Fibroblast of mammary gland (primary cell): Measurements from ENCODE around the gene NCOR1.
A peak's percentile ranks its signal among the peaks of the same experiment; 100 is the strongest.
"Not testable (repeated sequence)": the region's sequence is repeated elsewhere in the genome, so short reads cannot be mapped to it uniquely, and the experiment has no call there.

Experiments
- DNase-seq: peaks from one replicate; pipeline ENCODE4 v3.0.0-alpha.2; 2010; ENCODE audit warnings: low read depth
- H3K4me3 ChIP-seq: 2 replicates; pipeline ENCODE4 v1.5.1; 2011; ENCODE audit warnings: low read depth, mild to moderate bottlenecking, low read length, moderate library complexity; ENCODE audit not compliant: control insufficient read depth
- TF ChIP-seq, protein P1 (sequence below): conservative IDR thresholded peaks from 2 replicates; pipeline ENCODE4 v1.5.1; 2011; ENCODE audit warnings: low read depth, low read length, inconsistent platforms; ENCODE audit not compliant: control insufficient read depth, insufficient read depth

The NCOR1 gene

DNA sequence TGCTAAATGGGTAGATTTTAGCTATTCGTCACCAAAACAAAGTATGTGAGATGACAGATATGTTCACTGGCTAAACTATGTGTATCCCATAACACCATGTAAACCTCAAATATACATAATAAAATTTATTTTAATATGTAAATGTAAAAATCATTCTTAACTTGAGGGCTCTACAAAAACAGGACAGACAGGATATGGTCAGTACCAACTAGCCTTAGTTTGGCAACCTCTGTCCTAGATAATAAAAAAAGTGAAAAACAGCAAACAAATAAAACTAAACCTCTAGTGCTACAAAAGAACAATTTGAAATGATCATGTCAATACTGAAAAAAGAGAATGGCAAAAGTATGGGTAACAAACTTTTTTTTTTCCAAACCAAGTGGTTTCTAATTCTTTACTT is 33.8 kb downstream of the NCOR1 start:
- no peak overlapping the region for H3K4me3 ChIP-seq
- no peak for DNase-seq
- TF ChIP-seq, protein P1, sequence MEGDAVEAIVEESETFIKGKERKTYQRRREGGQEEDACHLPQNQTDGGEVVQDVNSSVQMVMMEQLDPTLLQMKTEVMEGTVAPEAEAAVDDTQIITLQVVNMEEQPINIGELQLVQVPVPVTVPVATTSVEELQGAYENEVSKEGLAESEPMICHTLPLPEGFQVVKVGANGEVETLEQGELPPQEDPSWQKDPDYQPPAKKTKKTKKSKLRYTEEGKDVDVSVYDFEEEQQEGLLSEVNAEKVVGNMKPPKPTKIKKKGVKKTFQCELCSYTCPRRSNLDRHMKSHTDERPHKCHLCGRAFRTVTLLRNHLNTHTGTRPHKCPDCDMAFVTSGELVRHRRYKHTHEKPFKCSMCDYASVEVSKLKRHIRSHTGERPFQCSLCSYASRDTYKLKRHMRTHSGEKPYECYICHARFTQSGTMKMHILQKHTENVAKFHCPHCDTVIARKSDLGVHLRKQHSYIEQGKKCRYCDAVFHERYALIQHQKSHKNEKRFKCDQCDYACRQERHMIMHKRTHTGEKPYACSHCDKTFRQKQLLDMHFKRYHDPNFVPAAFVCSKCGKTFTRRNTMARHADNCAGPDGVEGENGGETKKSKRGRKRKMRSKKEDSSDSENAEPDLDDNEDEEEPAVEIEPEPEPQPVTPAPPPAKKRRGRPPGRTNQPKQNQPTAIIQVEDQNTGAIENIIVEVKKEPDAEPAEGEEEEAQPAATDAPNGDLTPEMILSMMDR: no peak

DNA sequence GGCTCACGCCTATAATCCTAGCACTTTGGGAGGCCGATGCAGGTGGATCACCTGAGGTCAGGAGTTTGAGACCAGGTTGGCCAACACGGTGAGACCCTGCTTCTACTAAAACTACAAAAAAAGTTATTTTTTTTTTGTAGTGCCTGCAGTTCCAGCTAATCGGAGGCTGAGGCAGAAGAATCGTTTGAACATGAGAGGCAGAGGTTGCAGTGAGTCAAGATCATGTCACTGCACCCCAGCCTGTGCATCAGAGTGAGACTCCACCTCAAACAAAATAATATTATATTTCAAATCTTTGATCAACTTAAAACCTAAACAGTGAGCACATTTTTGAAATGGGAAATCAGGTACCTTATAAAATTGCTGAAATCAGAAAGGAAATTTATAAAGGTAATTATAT is 36.5 kb downstream of the NCOR1 start:
- no peak overlapping the region for H3K4me3 ChIP-seq
- TF ChIP-seq, protein P1: no peak
- DNase-seq: peak; percentile 66

DNA sequence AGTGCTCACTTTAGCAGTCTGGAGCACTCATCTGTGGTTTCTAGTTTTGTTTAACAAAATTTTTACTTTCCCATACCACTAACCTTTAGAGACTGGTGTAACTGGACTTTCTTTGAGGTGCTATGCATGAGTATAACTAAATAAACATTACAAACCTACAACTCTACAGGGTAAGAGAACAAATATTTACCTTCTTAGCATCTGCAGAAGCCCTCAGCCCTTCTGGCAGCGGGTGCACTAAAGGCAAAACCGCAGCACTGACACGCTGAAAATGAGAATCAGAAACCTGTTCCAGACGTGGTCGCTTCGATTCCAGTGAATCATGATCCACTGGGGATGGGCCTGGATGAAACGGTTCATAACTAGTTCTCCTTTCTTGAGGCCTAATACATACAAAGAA is 43.7 kb downstream of the NCOR1 start:
- H3K4me3 ChIP-seq: no peak overlapping the region
- TF ChIP-seq, protein P1: no peak
- DNase-seq: peak; percentile 54

DNA sequence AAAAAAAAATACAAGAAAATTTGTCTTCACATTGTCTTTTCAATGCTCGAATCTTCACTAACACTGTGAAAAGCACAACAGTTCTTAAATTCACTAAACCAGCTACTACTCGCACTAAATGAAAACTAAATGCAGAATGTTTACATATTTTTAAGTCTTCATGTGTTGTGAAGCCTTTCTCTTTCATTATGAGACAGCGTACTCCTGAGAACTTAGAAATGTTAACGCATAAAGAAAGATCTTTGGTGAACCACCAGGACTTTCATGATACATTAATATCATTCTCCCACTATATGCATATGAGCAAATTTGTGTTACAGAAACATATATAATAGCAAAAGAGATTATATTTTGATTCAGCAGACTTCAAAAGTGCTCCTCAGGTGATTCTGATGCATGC is 48.6 kb downstream of the NCOR1 start:
- not testable (repeated sequence) for DNase-seq, H3K4me3 ChIP-seq

DNA sequence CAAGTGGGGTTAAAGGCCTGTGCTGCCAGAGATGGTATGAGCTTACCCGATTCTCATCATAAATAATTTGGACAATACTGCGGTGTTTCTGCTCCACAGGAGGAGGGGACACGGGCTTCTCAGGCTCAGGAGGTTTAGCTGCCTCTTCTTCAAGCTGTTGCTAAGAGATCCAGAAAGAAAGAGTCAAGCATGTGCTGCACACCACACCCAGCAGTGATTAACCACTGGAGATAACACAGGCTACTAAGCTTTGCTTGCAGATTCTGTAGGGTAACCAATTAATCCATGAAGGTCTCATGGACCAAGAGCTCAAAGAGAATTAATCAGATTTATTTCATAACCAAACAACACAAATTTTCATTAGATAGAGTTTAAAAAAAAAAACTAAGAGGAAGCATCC is 56.6 kb downstream of the NCOR1 start:
- H3K4me3 ChIP-seq: no peak overlapping the region
- no peak for DNase-seq
- TF ChIP-seq, protein P1: no peak

DNA sequence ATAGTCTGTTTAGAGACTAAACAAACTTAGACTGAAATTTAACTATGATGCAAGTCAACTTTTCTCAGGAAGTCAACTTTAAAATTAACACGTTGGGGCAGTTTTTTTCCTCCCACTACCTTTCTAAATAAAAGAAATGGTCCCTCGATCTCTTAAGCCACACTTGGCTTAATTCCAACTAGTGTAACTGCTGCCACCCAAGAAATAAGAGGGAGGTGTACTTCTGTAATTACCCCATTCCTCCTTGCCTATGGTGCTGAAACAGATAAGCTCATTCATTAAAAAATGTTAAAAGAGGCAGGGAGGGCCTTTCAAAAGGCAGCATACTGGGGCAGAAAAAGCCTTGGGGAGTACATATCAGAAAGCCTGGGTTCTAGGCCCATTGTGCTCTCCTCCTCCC is 59.8 kb downstream of the NCOR1 start:
- no peak overlapping the region for H3K4me3 ChIP-seq
- no peak for DNase-seq
- TF ChIP-seq, protein P1: no peak

DNA sequence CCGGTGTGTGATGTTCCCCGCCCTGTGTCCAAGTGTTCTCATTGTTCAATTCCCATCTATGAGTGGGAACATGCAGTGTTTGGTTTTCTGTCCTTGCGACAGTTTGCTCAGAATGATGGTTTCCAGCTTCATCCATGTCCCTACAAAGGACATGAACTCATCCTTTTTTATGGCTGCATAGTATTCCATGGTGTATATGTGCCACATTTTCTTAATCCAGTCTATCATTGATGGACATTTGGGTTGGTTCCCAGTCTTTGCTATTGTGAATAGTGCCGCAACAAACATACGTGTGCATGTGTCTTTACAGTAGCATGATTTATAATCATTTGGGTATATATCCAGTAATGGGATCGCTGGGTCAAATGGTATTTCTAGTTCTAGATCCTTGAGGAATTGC is 63.0 kb downstream of the NCOR1 start:
- H3K4me3 ChIP-seq, DNase-seq: not testable (repeated sequence)

DNA sequence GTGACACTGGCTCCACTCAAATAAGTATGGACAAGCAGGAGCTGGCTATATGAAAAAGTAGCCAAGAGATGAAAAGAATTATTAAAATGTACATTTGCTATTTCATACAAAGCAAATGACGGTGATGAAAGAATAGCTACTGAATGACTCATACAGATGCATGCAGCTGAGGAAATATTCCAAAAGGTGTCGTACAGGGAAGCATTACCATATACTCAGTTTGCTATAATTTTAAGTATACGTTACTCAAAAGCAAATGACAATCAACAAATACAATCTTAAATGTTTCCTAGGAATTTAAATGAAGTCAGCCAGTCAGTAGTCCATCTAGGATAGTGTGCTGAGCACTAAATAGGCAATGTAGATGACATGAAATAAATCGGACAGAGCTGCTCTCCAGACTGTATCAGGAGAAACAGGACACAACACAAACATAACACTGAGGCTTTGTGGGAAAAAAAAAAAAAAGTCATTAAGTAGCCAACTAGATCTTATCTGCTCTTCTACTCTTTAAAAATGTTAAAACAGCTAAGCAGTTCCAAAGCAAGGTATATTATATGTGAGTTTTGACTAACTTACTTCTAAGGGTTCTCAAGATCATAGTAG is 65.0 kb downstream of the NCOR1 start:
- no peak overlapping the region for H3K4me3 ChIP-seq
- TF ChIP-seq, protein P1: no peak
- peak; percentile 49 for DNase-seq
